GM12878 (cell line): ENCODE measurements around the gene EPHA1. TPM values are rescaled to one million over a fixed set of nuclear protein-coding genes. Genes with fewer than 3 reads are reported as not detected.

ENCODE experiments used
- ATF7 ChIP-seq: fragments of 450-650 bp; IDR thresholded peaks from 2 replicates; pipeline ENCODE4 v1.6.1; 2016; ENCODE audit warnings: low read depth, mild to moderate bottlenecking
- ETV6 ChIP-seq, 2 experiments: fragments of 450-650 bp in 1 of 2; IDR thresholded peaks in 1 of 2; conservative IDR thresholded peaks in 1 of 2; 2 replicates each; pipeline ENCODE4 v1.6.1; 2014; ENCODE audit warnings: antibody characterized with exemption in 1 of 2, borderline replicate concordance in 1 of 2, low read depth in 1 of 2, mild to moderate bottlenecking in 1 of 2, moderate library complexity in 1 of 2
- NFIC ChIP-seq: IDR thresholded peaks from 2 replicates; pipeline ENCODE4 v1.6.1; 2012; ENCODE audit warnings: low read depth, mild to moderate bottlenecking, inconsistent platforms, low read length, moderate library complexity
- PAX8 ChIP-seq: fragments of 450-650 bp; IDR thresholded peaks from 2 replicates; pipeline ENCODE4 v1.6.1; 2017; ENCODE audit warnings: mild to moderate bottlenecking, moderate library complexity
- SMAD1 ChIP-seq: fragments of 450-650 bp; IDR thresholded peaks from 2 replicates; pipeline ENCODE4 v1.6.1; 2018; ENCODE audit warnings: mild to moderate bottlenecking, low read depth; ENCODE audit not compliant: partially characterized antibody
- SUZ12 ChIP-seq: fragments of 200-600 bp; sonication (generic); IDR thresholded peaks from one replicate; pipeline ENCODE4 v1.6.1; 2018; ENCODE audit warnings: antibody characterized with exemption, mild to moderate bottlenecking; ENCODE audit not compliant: unreplicated experiment
- TAF1 ChIP-seq: IDR thresholded peaks from 2 replicates; pipeline ENCODE4 v1.6.1; 2011; ENCODE audit warnings: mild to moderate bottlenecking, low read depth, low read length, borderline replicate concordance
- ZNF207 ChIP-seq: fragments of 450-650 bp; IDR thresholded peaks from 2 replicates; pipeline ENCODE4 v1.6.1; 2014; ENCODE audit warnings: antibody characterized with exemption, mild to moderate bottlenecking, borderline replicate concordance
- ZNF24 ChIP-seq: fragments of 450-650 bp; IDR thresholded peaks from 2 replicates; pipeline ENCODE4 v1.6.1; 2017; ENCODE audit warnings: antibody characterized with exemption, mild to moderate bottlenecking
- ZNF384 ChIP-seq: IDR thresholded peaks from 2 replicates; pipeline ENCODE4 v1.6.1; 2012; ENCODE audit warnings: low read depth, mild to moderate bottlenecking, low read length, improper control_type of control experiment, borderline replicate concordance
- polyA plus RNA-seq, 11 experiments: library from polyadenylated mRNA; depleted of rRNA in 4 of 11; unstranded in 6 of 11; stranded (reverse) in 5 of 11; fragments of >200 nt; fragmentation: Nextera tagmentation in 4 of 11; fragmentation: Illumina TruSeq in 1 of 11; extraction: Ambion mirVana in 4 of 11; extraction: Trizol in 1 of 11; gene quantifications; 1 replicate in 1 of 11; 2 replicates in 10 of 11; pipeline versions ENCODE4 v1.2.1 to v1.2.3, GENCODE V29; 2011 to 2016; ENCODE audit warnings: inconsistent platforms in 2 of 11, missing spikeins in 2 of 11, low read depth in 1 of 11
- total RNA-seq, 4 experiments: library from RNA; depleted of rRNA in 3 of 4; stranded (reverse); fragments of >200 nt in 3 of 4; fragmentation: Illumina TruSeq in 1 of 4; extraction: Trizol in 1 of 4; gene quantifications; 2 replicates each; pipeline versions ENCODE4 v1.2.1 to v1.2.3, GENCODE V29; 2013 to 2021
- TF ChIP-seq, protein P1 (sequence below), 3 experiments: IDR thresholded peaks in 2 of 3; conservative IDR thresholded peaks in 1 of 3; 2 replicates each; pipeline ENCODE4 v1.5.1; 2011; ENCODE audit warnings: low read depth in 3 of 3, low read length in 3 of 3, mild to moderate bottlenecking in 3 of 3, control low read depth in 2 of 3, moderate library complexity in 2 of 3, inconsistent platforms in 1 of 3, mixed read lengths in 1 of 3; ENCODE audit not compliant: control insufficient read depth in 2 of 3, insufficient read depth in 1 of 3; ENCODE audit errors: extremely low read depth in 1 of 3
- TF ChIP-seq, protein P2 (sequence below): fragments of 150-350 bp; IDR thresholded peaks from 2 replicates; pipeline ENCODE4 v1.6.1; 2014; ENCODE audit warnings: mild to moderate bottlenecking, low read depth, low read length

EPHA1 gene
- total and polyA plus RNA-seq, 10 of the 15 experiments (the other 5 are each of a cell fraction or from before 2014, with no cell fraction given), result 0.11 to 0.35 (median 0.24) TPM; not detected in 6

DNA sequence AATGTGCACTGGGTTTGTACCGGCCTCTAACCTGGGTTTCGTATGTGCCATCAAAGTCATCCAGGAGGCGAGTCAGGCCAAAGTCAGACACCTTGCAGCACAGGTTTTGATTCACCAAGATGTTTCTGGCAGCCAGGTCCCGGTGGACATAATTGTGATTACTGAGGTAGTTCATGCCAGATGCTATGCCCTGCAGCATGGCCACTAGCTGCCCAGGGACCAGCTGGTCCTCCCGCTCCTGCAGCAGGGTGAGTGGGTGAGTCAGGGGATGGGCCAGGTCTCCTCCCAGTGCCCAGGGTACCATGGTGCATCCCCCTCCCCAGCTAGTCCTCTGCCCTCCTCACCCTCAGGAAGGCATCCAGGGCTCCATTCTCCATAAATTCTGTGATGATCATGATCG lies 13.9 kb downstream of the EPHA1 start (continued):
- TF ChIP-seq, protein P1, sequence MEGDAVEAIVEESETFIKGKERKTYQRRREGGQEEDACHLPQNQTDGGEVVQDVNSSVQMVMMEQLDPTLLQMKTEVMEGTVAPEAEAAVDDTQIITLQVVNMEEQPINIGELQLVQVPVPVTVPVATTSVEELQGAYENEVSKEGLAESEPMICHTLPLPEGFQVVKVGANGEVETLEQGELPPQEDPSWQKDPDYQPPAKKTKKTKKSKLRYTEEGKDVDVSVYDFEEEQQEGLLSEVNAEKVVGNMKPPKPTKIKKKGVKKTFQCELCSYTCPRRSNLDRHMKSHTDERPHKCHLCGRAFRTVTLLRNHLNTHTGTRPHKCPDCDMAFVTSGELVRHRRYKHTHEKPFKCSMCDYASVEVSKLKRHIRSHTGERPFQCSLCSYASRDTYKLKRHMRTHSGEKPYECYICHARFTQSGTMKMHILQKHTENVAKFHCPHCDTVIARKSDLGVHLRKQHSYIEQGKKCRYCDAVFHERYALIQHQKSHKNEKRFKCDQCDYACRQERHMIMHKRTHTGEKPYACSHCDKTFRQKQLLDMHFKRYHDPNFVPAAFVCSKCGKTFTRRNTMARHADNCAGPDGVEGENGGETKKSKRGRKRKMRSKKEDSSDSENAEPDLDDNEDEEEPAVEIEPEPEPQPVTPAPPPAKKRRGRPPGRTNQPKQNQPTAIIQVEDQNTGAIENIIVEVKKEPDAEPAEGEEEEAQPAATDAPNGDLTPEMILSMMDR (IDR thresholded peaks at IDR 0.05 in 2 of 3, conservative IDR thresholded peaks at IDR 0.05 in 1 of 3; ENCODE audit: control insufficient read depth in 2 of 3, extremely low read depth in 1 of 3, insufficient read depth in 1 of 3, low read depth in 3 of 3, low read length in 3 of 3), result no peak
- TF ChIP-seq PAX8, result no peak
- TF ChIP-seq ETV6 (conservative IDR thresholded peaks at IDR 0.05 in 1 of 2, IDR thresholded peaks at IDR 0.05 in 1 of 2; ENCODE audit: borderline replicate concordance in 1 of 2, low read depth in 1 of 2), result no peak
- no peak for TF ChIP-seq SUZ12
- no peak for TF ChIP-seq SMAD1
- TF ChIP-seq ZNF24, result no peak
- no peak for TF ChIP-seq ZNF207
- no peak for TF ChIP-seq TAF1
- TF ChIP-seq ZNF384, result no peak
- TF ChIP-seq, protein P2, sequence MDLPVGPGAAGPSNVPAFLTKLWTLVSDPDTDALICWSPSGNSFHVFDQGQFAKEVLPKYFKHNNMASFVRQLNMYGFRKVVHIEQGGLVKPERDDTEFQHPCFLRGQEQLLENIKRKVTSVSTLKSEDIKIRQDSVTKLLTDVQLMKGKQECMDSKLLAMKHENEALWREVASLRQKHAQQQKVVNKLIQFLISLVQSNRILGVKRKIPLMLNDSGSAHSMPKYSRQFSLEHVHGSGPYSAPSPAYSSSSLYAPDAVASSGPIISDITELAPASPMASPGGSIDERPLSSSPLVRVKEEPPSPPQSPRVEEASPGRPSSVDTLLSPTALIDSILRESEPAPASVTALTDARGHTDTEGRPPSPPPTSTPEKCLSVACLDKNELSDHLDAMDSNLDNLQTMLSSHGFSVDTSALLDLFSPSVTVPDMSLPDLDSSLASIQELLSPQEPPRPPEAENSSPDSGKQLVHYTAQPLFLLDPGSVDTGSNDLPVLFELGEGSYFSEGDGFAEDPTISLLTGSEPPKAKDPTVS, result no peak
- no peak for TF ChIP-seq NFIC
- TF ChIP-seq ATF7, result no peak
- TF ChIP-seq, all 136 proteins: peak for 0
